DOHH2 (cell line): ENCODE results near the gene CALHM6.

ENCODE experiments used
- H3F3A ChIP-seq: fragments of 200-600 bp; sonication (generic), shearing (Covaris generic); 2 replicates; pipeline ENCODE4 v1.6.0; 2016; ENCODE audit warnings: antibody characterized with exemption, mild to moderate bottlenecking; ENCODE audit not compliant: control insufficient read depth, insufficient read depth
- H3K27ac ChIP-seq: fragments of 200-600 bp; sonication (generic); 2 replicates; pipeline ENCODE4 v1.5.1; 2014; ENCODE audit warnings: low read depth, mild to moderate bottlenecking, low read length, moderate library complexity
- H3K27me3 ChIP-seq: fragments of 200-600 bp; sonication (generic); 2 replicates; pipeline ENCODE4 v1.6.1; 2014; ENCODE audit warnings: mild to moderate bottlenecking, low read length, mixed read lengths; ENCODE audit not compliant: control insufficient read depth
- H3K36me3 ChIP-seq: fragments of 200-600 bp; sonication (generic); 2 replicates; pipeline ENCODE4 v1.6.1; 2014; ENCODE audit warnings: mild to moderate bottlenecking, low read length, moderate library complexity, mixed read lengths; ENCODE audit not compliant: control insufficient read depth
- H3K4me1 ChIP-seq: fragments of 200-600 bp; sonication (generic); 2 replicates; pipeline ENCODE4 v1.6.1; 2014; ENCODE audit warnings: mild to moderate bottlenecking, low read length, mixed read lengths; ENCODE audit not compliant: control insufficient read depth
- H3K4me2 ChIP-seq: fragments of 200-600 bp; sonication (generic); 2 replicates; pipeline ENCODE4 v1.6.0; 2014; ENCODE audit warnings: mild to moderate bottlenecking, low read length, moderate library complexity
- H3K4me3 ChIP-seq: fragments of 200-600 bp; sonication (generic); 2 replicates; pipeline ENCODE4 v1.5.1; 2014; ENCODE audit warnings: mild to moderate bottlenecking, low read length, mixed read lengths
- H3K79me2 ChIP-seq: fragments of 200-600 bp; sonication (generic); 2 replicates; pipeline ENCODE4 v1.6.1; 2014; ENCODE audit warnings: mild to moderate bottlenecking, low read length, mixed read lengths; ENCODE audit not compliant: control insufficient read depth
- H3K9me2 ChIP-seq: fragments of 200-600 bp; sonication (generic); replicated peaks from 2 replicates; pipeline ENCODE4 v1.6.1; 2014; ENCODE audit warnings: mild to moderate bottlenecking, low read length, mixed read lengths; ENCODE audit not compliant: control insufficient read depth
- H3K9me3 ChIP-seq: fragments of 200-600 bp; sonication (generic); 2 replicates; pipeline ENCODE4 v1.6.1; 2014; ENCODE audit warnings: antibody characterized with exemption, low read length, mixed read lengths; ENCODE audit not compliant: control insufficient read depth, insufficient read depth
- H4K20me1 ChIP-seq: fragments of 200-600 bp; sonication (generic); 2 replicates; pipeline ENCODE4 v1.6.0; 2014; ENCODE audit warnings: low read depth, mild to moderate bottlenecking, antibody characterized with exemption, low read length, moderate library complexity; ENCODE audit not compliant: control insufficient read depth, insufficient read depth
- EZH2phosphoT487 ChIP-seq: fragments of 200-600 bp; sonication (generic); IDR thresholded peaks from 2 replicates; pipeline ENCODE4 v1.6.1; 2017; ENCODE audit warnings: borderline replicate concordance, mild to moderate bottlenecking, antibody characterized with exemption, low read length, moderate library complexity, mixed read lengths
- TF ChIP-seq, protein P1 (sequence below): fragments of 200-600 bp; sonication (generic); IDR thresholded peaks from one replicate; pipeline ENCODE4 v1.5.1; 2014; ENCODE audit warnings: antibody characterized with exemption, mild to moderate bottlenecking, low read depth, low read length; ENCODE audit not compliant: poor library complexity, severe bottlenecking

The CALHM6 gene

GRCh38 chr6:116434056-116434725 is 27.0 kb upstream of the CALHM6 start:
- TF ChIP-seq, protein P1, sequence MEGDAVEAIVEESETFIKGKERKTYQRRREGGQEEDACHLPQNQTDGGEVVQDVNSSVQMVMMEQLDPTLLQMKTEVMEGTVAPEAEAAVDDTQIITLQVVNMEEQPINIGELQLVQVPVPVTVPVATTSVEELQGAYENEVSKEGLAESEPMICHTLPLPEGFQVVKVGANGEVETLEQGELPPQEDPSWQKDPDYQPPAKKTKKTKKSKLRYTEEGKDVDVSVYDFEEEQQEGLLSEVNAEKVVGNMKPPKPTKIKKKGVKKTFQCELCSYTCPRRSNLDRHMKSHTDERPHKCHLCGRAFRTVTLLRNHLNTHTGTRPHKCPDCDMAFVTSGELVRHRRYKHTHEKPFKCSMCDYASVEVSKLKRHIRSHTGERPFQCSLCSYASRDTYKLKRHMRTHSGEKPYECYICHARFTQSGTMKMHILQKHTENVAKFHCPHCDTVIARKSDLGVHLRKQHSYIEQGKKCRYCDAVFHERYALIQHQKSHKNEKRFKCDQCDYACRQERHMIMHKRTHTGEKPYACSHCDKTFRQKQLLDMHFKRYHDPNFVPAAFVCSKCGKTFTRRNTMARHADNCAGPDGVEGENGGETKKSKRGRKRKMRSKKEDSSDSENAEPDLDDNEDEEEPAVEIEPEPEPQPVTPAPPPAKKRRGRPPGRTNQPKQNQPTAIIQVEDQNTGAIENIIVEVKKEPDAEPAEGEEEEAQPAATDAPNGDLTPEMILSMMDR = no peak
- TF ChIP-seq EZH2phosphoT487 = no peak
- no peak overlapping the region for H3K4me3 ChIP-seq
- H3K4me2 ChIP-seq = no peak overlapping the region
- H3K36me3 ChIP-seq = no peaks in the 10 kb centered on the region
- 0 out of 2 replicates have a peak, but pooled peaks cover 3% of the 10 kb centered on the region for H3K27me3 ChIP-seq
- H3K27ac ChIP-seq = no peak overlapping the region
- no peaks in the 10 kb centered on the region for H3F3A ChIP-seq
- no peaks in the 10 kb centered on the region for H3K79me2 ChIP-seq
- no peaks in the 10 kb centered on the region for H4K20me1 ChIP-seq
- peaks cover 6% of the 10 kb centered on the region; the same call in 1 of the 2 replicates for H3K4me1 ChIP-seq
- H3K9me2 ChIP-seq = no peaks in the 10 kb centered on the region
- H3K9me3 ChIP-seq = no peaks in the 10 kb centered on the region

GRCh38 chr6:116436586-116436985 is 24.6 kb upstream of the CALHM6 start:
- H3K36me3 ChIP-seq = no peaks in the 10 kb centered on the region
- TF ChIP-seq, protein P1 = no peak
- no peak for TF ChIP-seq EZH2phosphoT487
- no peaks in the 10 kb centered on the region for H3K9me2 ChIP-seq
- no peaks in the 10 kb centered on the region for H3K9me3 ChIP-seq
- no peaks in the 10 kb centered on the region for H4K20me1 ChIP-seq
- H3K4me1 ChIP-seq = peaks cover 6% of the 10 kb centered on the region; the same call in 1 of the 2 replicates
- no peak overlapping the region for H3K4me3 ChIP-seq
- H3K27me3 ChIP-seq = peaks cover 14% of the 10 kb centered on the region
- H3K4me2 ChIP-seq = no peak overlapping the region
- H3K79me2 ChIP-seq = no peaks in the 10 kb centered on the region
- H3F3A ChIP-seq = no peaks in the 10 kb centered on the region
- no peak overlapping the region for H3K27ac ChIP-seq

- peaks cover 6% of the 10 kb centered on the region; the same call in 1 of the 2 replicates for H3K4me1 ChIP-seq
- H3K9me2 ChIP-seq = no peaks in the 10 kb centered on the region
- no peaks in the 10 kb centered on the region for H3K79me2 ChIP-seq
- TF ChIP-seq, protein P1 = no peak
- TF ChIP-seq EZH2phosphoT487 = no peak
- H3K9me3 ChIP-seq = no peaks in the 10 kb centered on the region
- no peak overlapping the region for H3K4me2 ChIP-seq
- H3K27me3 ChIP-seq = peaks cover 19% of the 10 kb centered on the region
- H3K36me3 ChIP-seq = no peaks in the 10 kb centered on the region
- H3K4me3 ChIP-seq = no peak overlapping the region
- H3K27ac ChIP-seq = no peak overlapping the region
- no peaks in the 10 kb centered on the region for H4K20me1 ChIP-seq
- H3F3A ChIP-seq = no peaks in the 10 kb centered on the region
Measured at GRCh38 chr6:116437656-116438055, 23.5 kb upstream of the CALHM6 start.
